GM23338 (cell line): ENCODE data around the gene MDM4. TPM values are rescaled to one million over a fixed set of nuclear protein-coding genes. Genes with fewer than 3 reads are reported as not detected.

ENCODE experiments used
- CTCF ChIP-seq, 2 experiments: fragments of 200-600 bp in 1 of 2; sonication (generic) in 1 of 2; conservative IDR thresholded peaks; 2 replicates each; pipeline versions ENCODE4 v1.5.1 to v1.6.1; 2016 to 2017; ENCODE audit warnings: antibody characterized with exemption in 2 of 2, low read depth in 2 of 2, mild to moderate bottlenecking in 2 of 2, moderate library complexity in 1 of 2
- ETS1 ChIP-seq: IDR thresholded peaks from 2 replicates; pipeline ENCODE4 v1.6.1; 2016; ENCODE audit warnings: antibody characterized with exemption
- EZH2 ChIP-seq: fragments of 200-600 bp; sonication (generic); IDR thresholded peaks from one replicate; pipeline ENCODE4 v1.8.0; 2017; ENCODE audit warnings: antibody characterized with exemption, mild to moderate bottlenecking, low read depth; ENCODE audit not compliant: unreplicated experiment
- EZH2phosphoT487 ChIP-seq: fragments of 200-600 bp; sonication (generic); IDR thresholded peaks from one replicate; pipeline ENCODE4 v1.8.1; 2018; ENCODE audit warnings: antibody characterized with exemption; ENCODE audit not compliant: unreplicated experiment
- JUNB ChIP-seq: IDR thresholded peaks from one replicate; pipeline ENCODE4 v1.6.1; 2016; ENCODE audit warnings: antibody characterized with exemption; ENCODE audit not compliant: unreplicated experiment
- NANOG ChIP-seq: IDR thresholded peaks from 2 replicates; pipeline ENCODE4 v1.6.1; 2016; ENCODE audit warnings: antibody characterized with exemption, borderline replicate concordance
- REST ChIP-seq: IDR thresholded peaks from one replicate; pipeline ENCODE4 v1.6.1; 2018; ENCODE audit warnings: antibody characterized with exemption; ENCODE audit not compliant: unreplicated experiment
- STAT1 ChIP-seq: IDR thresholded peaks from one replicate; pipeline ENCODE4 v1.6.1; 2016; ENCODE audit warnings: antibody characterized with exemption; ENCODE audit not compliant: unreplicated experiment
- ZNF114 ChIP-seq: fragments of 250-450 bp; sonication (Bioruptor Pico); IDR thresholded peaks from 2 replicates; pipeline ENCODE4 v1.5.0; 2020; ENCODE audit warnings: mild to moderate bottlenecking, moderate library complexity
- ZNF331 ChIP-seq: fragments of 250-450 bp; sonication (Bioruptor Pico); IDR thresholded peaks from 2 replicates; pipeline ENCODE4 v1.5.0; 2020; ENCODE audit warnings: low read depth, mild to moderate bottlenecking, moderate library complexity
- ZNF462 ChIP-seq: fragments of 250-450 bp; sonication (Bioruptor Pico); IDR thresholded peaks from 2 replicates; pipeline ENCODE4 v1.5.0; 2020; ENCODE audit warnings: mild to moderate bottlenecking, moderate library complexity
- polyA plus RNA-seq: library from polyadenylated mRNA; unstranded; fragments of >200 nt; fragmentation: Nextera tagmentation; extraction: Ambion mirVana; gene quantifications from 2 replicates; pipeline ENCODE4 v1.2.1, GENCODE V29; 2016
- total RNA-seq: library from RNA; depleted of rRNA; stranded (reverse); fragments of >200 nt; shearing (Covaris generic); gene quantifications from 2 replicates; pipeline ENCODE4 v1.2.3, GENCODE V29; 2014

The MDM4 gene
- total and polyA plus RNA-seq, 2 experiments from 2014 or later: 24.8 to 56.1 TPM

GRCh38 chr1:204469304-204469703 is 46.9 kb upstream of the MDM4 start (continued):
- no peak for TF ChIP-seq ZNF462
- no peak for TF ChIP-seq ETS1
- TF ChIP-seq REST: no peak
- no peak for TF ChIP-seq ZNF114 (CRISPR knock-in tag)
- no peak for TF ChIP-seq STAT1
- TF ChIP-seq EZH2phosphoT487: no peak
- TF ChIP-seq NANOG: no peak
- TF ChIP-seq EZH2: no peak
- no peak for TF ChIP-seq ZNF331 (CRISPR knock-in tag)
- TF ChIP-seq CTCF (conservative IDR thresholded peaks at IDR 0.05; ENCODE audit: low read depth in 2 of 2): no peak
- TF ChIP-seq JUNB: no peak
